Stimulated activated CD4-positive, alpha-beta T cell treated with anti-CD3 and anti-CD28 coated beads, Interleukin-15, amount 100 ng/mL, for 1 hour (primary cell): ENCODE measurements around the gene RAI1.

ENCODE experiments used
- DNase-seq, 2 donors: peaks; one replicate each; pipeline ENCODE4 v3.0.0-alpha.2; 2020; ENCODE audit warnings: low read depth in 1 of 2, low spot score in 1 of 2

Gene RAI1

DNA sequence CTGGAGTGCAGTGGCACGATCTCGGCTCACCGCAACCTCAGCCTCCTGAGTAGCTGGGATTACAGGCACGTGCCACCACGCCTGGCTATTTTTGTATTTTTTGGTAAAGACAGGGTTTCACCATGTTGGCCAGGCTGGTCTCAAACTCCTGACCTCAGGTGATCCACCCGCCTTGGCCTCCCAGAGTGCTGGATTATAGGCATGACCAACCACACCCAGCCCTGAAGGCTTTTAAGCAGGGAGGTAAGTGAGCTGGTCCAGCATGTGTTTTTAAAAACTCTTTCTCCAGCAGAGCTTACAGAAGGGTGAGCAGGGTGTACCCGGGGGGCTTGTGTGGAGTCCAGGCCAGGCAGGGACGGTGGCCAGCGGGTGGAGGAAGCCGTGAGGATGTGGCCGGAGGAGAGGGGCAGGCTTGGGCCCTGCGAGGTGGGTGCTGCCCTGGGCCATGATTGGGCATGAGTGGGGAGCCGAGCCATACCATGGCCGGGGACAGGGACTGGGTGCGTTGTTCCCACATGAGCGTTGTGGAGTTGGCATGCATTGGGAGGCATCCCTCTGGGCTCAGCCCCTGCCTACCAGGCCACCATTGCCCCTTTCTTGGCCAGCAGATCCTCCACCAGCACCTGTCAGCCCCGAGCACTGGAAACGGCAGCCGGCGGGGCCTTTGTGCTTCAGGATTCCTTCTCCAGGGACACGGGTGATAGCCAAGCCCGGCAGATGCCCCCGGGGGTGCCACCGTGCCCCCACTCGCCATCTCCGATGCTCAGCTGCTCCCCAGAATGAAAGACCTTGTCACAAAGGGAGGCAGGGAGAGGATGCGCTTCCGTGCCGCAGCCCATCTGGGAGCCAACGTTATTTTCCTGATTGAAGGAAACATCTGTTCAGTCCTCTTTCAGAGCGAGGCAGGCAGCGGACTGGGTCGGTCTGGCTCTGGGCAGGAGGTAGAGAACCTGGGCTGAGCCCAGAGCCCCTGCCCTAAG is 64.5 kb downstream of the RAI1 start:
- no peak for DNase-seq

GRCh38 chr17:17748179-17748578 is 66.9 kb downstream of the RAI1 start:
- DNase-seq: no peak

- DNase-seq: no peak
These were observed 67.3 kb downstream of the RAI1 start for GRCh38 chr17:17748604-17749003.

DNA sequence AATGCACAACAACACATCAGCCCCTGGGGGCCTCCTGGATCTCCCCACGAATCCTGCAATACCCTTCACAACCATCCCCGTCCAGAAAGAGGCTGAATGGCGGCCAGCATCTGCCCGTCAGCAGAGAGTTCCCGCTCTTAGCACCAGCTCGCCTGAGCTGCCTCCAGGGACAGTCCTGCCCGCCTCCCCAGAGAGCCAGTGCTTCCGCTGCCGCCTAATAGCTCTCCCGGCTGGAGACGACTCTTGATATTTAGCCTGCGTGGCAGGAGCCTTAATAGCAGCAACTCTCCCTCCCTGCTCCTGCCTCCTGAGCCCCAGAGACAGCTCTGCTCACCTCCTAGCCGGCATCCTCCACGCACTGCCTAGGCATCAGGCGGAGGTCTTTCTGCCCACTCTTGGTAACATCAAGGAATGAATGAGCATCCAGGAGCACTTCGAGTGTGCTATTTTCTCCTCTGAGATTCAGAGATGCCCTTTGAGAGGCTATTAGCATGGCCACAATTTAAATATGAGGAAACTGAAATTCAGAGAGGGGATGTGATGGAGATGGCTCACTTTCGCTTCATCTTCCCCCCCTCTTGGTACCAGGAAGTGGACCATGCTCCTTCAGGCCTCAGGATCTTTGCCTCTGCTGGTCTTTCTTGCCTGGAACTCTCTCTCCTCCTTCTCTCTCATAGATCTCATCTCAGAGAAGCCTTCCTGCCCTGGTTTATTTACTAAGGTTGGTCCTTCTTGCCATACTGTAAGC is 67.9 kb downstream of the RAI1 start:
- DNase-seq: no peak

- DNase-seq: no peak
These were observed 68.7 kb downstream of the RAI1 start for GRCh38 chr17:17749921-17750320.

GRCh38 chr17:17750881-17751280 is 69.6 kb downstream of the RAI1 start:
- DNase-seq: no peak

DNA sequence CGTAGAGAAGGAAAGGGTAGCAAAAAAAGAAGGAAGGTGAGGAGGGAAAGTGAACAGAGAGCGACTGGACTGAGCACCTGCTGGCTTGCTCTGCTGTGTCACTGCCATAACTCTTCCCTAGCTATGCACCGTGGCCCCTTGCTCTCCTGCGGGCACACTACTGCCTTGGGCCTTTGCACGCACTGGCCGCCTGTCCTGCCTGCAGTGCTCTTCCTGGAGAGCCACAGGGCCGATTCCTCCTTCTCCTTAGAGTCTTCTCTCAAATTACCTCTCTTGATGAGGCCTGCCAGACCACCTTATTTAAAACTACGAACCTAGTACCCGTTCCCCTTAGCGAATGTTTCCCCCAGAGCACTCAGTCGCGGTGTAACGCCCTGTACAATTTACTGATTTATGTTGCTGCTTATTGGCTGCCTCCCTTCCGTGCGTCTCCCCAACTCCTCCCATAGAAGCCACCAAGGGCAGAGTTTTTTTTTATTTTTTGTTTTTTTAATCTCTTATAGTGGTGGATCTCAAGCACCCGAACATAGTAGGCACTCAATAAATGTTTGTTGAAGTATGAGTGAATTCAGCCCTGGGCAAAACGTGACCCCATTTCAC is 70.3 kb downstream of the RAI1 start:
- DNase-seq: no peak

GRCh38 chr17:17752089-17752820 is 71.0 kb downstream of the RAI1 start:
- peak; percentile 97 for DNase-seq

- no peak for DNase-seq
These were observed 71.6 kb downstream of the RAI1 start for GRCh38 chr17:17752821-17753321.

DNA sequence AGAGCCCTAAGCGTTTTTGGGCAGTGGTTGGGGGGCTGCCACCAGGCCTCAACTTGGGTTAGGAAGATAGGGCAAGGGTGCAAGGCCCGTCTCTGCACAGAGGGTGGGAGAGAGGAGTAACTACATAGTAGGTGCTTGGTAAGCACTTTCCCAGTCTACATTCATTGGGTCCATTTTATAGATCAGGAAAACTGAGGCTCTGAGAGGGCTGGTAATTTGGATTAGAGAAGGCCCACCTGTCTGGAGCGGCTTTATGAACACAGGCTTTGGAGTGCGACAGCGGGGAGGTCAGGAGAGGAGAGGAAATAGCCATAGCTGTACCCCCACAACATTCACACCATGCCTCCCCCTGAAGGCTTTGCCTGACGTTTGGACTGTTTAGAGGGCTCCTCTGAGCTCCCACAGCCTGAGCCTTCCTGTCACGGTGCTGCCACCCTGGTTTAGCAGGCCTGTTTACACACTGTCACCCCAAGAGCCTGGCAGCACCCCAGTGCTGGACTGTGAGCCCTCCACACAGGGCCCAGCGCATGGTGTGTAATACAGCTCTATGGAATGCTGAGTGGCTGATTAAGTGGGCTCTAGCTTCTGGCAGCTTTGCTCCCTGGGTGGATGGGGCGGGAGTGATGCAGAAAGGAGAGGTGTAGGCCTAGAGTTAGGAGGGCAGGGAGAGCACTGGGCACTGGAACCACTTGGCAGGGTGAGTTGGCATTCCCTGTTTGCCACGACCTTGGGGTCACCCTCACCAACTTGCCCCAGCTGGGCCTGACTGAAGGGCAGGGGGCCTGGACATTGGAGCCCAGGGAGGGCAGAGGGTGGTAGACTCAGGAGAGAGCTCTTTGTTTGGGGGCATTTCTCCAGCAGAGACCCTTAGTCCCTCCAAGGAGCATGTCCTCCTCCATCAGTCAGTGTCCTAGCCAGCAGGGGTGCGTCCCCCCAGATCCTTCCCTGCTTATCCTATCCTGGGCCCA is 73.7 kb downstream of the RAI1 start:
- no peak for DNase-seq

DNA sequence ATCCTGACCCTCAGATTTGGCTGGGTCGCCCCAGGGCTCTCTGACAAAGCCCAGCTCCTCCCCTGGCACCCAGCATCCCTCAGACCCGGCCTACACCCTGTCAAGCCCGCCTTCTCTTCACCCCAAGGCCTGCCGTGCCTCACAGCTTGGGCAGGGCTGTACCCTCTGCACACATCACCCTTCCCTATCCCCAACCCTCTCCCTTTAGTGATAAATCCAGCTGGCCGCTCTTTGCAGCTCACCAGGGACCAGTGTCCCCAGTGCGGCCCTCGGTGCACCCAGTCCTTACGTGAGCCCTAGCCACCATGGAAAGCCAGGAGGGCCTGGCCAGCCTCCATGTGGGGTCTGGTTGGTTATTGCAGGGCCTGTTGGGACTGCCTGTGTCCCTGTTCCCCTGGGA is 74.5 kb downstream of the RAI1 start:
- no peak for DNase-seq

- no peak for DNase-seq
These were observed 76.1 kb downstream of the RAI1 start for GRCh38 chr17:17757391-17757791.

GRCh38 chr17:17757956-17758845 is 76.9 kb downstream of the RAI1 start:
- no peak for DNase-seq

DNA sequence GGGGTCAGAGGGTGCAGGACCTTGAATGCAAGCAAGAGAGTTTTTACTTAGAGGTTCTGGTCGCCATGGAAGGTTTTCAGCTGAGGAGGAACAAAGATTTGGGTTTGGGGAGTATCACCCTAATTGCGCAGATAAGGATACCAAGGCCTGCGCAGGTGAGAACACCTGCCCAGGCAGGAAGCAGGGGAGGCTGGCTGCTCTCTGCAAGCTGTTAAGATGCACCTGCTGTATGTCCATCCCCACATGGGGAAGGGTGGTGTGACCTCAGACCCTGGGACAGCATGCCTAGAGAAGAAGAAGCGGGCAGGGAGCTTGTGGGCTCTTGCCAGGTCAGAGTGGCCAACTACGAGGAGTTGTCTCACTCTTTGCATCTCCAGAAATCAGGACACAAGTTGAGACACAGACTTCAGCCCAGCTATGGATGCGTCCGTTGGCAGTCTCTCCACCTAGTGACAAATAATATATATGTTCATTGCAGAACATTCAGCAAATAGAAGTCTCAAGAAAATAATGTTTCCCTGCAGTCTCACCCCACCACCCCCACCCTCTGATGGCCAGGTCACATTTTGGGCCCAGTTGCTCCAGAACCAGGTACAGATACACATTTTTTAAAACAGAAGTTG is 77.8 kb downstream of the RAI1 start:
- no peak for DNase-seq

DNA sequence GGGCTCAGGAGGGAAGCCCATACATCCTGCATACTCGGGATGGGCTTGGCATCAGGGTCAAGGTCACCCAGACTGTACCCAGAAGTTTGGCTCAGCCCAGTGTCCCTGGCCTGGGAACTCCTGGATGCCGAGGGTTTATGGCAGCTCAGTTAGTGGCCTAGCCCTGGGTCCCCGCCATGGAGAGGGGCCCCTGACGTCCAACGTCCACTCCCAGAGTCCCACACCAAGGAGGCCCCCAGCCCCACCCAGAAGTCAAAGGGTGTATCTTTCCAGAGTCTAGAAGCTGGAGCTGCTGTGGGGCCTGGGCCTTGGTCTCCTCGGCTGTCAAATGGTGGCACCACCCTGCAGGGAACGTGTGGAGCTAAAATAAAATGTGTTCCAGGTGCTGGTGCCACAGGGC is 79.1 kb downstream of the RAI1 start:
- no peak for DNase-seq

DNA sequence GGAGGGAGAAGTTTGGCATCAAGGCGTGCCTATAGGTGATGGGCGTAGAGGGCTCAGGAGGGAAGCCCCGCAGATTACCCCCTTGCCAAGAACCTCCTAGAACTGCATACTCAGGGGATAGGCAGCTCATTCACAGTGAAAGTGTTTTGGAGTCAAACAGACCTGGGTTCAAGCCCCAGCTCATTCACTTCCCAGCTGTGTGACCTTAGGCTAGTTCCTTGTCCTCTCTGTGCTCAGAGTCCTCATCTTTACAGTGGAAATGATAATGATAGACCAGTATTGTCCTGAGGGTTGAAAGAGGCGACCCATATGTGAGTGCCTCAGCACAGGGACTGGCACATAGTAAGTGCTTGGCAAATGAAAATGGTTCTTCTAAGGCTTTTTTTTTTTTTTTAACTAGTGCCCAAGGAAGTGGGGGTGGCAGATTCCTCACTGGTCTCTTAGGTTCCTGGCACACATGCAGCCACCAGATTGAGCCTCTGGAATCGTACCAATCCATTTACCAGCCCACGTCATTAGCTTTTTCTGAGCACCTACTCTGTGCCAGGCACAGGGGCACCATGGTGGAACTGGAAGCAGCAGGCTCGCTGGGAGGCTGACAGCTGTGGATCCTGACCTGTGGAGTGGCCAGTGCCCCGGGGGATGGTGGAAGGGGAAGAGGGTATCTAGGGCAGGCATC is 79.8 kb downstream of the RAI1 start:
- no peak for DNase-seq

GRCh38 chr17:17761894-17762743 is 80.9 kb downstream of the RAI1 start:
- no peak for DNase-seq
